ENCODE data around the gene STRC.
"Not testable (repeated sequence)": the region's sequence is repeated elsewhere in the genome, so short reads cannot be mapped to it uniquely, and the experiment has no call there.

STRC gene

DNA sequence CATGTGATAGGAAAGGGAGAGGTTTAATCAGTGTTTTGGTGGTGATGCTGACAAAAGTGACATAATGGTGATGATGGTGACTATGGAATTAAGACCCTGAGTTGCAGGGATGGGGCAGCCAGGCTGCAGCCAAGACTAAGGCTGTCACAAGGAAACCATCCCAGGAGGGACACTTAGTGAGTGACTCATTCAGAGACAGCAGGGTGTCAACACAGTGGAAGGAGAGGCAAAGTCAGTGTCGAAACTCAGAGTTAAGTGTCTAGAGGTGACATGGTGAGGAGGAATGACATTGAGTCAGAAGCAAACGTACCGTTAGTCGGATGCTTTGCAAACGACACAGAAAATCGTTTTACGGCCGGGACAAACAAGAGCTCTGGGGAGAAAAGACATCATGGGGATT is 54.8 kb downstream of the STRC start:
- DNase-seq (ENCODE audit: low read depth in 2 of 2) = not testable (repeated sequence)

DNA sequence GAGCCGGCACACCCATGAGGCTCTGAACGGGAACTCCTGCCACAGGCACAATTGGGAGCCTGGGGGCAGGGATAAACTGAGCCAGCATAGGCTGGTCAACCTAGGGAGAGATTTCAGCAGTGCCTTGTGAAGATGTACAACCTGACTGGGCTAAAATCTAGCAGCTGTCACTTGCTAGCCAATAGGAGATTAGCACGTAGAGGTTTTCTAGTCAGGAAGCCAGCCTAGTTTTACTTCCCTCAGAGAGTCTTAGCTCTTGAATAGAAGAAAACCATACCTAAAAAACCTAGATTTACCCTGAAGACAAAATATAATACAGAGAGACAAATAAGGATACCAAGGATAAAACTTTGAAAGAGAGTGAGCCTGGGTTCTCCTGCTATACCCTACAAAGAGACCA is 55.8 kb downstream of the STRC start:
- not testable (repeated sequence) for DNase-seq (ENCODE audit: low read depth in 2 of 2)

DNA sequence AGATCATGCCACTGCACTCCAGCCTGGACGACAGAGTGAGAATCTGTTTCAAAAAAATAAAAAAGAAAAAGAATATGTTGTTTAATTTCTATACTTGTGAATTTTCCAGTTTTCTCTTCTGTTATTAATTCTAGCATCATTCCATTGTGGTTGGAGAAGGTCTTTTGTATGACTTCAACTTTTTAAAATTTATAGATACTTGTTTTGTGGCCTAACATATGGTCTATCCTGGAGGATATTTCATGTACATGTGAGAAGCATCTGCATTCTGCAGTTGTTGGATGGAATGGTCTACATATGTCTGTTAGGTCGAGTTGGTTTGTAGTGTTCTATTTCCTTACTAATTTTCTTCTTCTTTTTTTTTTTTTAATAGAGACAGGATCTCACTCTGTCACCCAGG is 65.6 kb downstream of the STRC start:
- DNase-seq (ENCODE audit: low read depth in 2 of 2) = no peak

DNA sequence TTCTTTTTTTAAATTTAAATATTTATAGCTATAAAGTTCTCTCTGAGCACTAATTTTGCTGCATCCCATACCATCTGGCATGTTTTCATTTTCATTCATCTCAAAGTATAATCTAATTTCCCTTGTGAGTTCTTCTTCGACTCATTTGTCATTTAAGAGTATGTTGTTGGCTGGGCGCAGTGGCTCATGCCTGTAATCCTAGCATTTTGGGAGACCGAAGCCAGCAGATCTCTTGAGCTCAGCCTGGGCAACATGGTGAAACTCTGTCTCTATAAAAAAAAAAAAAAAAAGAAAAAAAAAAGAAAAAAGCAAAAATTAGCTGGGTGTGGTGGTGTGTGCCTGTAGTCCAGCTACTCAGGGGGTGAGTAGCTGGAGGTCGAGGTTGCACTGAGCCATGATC is 66.3 kb downstream of the STRC start:
- no peak for DNase-seq (ENCODE audit: low read depth in 2 of 2)

DNA sequence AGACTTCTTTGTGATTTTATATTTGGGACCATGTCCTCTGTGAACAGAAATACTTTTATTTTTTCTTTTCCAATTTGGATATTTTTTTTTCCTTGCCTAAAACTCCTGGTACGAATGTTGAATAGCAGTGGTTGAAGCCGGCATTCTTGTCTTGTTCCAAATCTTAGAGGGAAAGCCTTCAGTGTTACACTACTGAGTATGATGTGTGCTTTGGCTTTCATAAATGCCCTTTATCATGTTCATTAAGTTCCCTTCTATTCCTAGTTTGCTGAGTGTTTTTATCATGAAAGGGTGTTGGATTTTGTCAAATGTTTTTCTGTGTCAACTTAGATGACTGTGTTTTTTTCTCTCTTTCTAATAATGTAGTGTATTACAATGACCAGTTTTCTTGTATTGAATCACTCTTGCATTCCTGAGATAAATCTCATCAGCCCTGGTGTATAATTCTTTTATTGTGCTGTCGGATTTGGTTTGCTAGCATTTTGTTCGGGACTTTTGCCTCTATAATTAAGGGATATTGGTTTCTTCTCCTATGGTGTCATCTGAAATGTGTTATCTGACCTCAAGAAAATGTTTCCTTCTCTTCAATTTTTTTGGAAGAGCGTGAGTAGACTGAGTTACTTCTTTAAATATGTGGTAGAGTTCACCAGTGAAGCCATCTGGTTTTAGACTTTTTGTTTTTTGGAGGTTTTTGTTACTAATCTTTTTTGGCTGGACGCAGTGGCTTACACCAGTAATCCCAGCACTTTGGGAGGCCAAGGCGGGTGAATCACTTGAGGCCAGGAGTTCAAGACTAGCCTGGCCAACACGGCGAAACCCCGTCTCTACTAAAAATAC is 67.9 kb downstream of the STRC start:
- DNase-seq (ENCODE audit: low read depth in 2 of 2) = no peak
